SW 1271 (cell line): ENCODE measurements around the gene RAD51B.
A peak's percentile ranks its signal among the peaks of the same experiment; 100 is the strongest.
"Not testable (repeated sequence)": the region's sequence is repeated elsewhere in the genome, so short reads cannot be mapped to it uniquely, and the experiment has no call there.

Experiments
- DNase-seq, 2 experiments: peaks; one replicate each; lab custom pipeline; 2025; lab: John Stamatoyannopoulos, UW

Gene RAD51B

DNA sequence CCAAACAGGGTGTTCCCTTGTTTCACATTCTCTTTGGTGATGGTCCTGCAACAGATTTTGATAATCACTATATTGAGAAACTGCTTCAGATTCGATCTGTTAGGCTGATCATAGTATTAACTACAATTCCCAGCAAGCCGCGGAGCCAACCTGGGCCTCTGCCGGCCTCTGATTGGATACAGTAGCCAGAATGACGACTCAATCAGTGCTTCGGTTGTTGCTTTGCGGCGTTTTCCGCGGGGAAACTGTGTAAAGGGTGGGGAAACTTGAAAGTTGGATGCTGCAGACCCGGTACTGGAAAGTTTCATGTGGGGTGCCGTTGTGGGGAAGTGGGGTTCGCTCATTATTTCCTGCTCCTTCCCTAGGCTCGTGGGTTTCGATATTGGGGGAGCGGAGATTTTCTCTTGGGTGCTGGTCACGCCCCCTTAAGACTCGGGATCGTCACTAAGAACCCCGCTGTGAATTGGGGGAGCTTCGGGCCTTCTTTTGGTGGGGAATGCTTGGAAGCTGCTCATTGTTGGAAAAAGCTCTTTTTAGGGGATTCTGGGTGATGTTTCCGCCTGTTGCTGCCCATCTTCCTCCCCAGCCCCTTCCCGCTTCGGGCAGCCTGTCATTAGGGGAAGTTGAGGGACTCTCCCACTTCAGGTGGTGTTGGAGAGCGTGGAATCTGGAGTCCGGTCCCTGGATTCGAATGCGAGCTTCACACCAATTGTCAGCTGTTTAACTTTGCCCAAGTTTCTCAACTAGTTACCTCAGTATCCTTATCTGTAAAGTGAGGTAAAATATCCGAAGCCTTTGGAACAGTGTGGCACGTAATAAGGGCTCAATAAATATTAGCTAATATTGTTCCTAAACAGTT is at the start of gene RAD51B:
RAD51B (plus strand) TSS at position 217 of the 859 bp plus-strand sequence.
- peak; percentile 70 to 82 for DNase-seq

DNA sequence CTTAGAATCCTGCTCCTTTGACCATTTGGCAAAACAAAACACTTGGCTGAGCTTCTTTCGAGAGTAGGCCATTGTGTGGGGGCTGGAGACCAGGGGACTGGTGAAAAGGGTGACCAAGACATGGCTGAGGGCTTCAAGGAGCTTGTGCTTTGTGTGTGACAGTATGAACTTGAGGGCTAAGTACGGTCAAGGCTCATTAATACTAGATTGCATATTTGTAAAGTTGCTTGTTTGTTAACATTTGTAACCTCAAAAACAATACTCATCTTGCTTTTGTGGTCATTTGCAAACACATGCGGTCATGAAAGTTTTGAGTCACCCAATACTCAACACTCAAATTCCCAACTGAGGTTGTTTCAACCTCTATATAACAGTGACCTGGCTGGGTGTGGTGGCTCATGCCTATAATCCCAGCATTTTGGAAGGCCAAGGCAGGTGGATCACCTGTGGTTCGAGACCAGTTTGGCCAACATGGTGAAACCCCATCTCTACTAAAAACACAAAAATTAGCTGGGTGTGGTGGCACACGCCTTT is 45.7 kb upstream of the RAD51B start:
- no peak for DNase-seq

DNA sequence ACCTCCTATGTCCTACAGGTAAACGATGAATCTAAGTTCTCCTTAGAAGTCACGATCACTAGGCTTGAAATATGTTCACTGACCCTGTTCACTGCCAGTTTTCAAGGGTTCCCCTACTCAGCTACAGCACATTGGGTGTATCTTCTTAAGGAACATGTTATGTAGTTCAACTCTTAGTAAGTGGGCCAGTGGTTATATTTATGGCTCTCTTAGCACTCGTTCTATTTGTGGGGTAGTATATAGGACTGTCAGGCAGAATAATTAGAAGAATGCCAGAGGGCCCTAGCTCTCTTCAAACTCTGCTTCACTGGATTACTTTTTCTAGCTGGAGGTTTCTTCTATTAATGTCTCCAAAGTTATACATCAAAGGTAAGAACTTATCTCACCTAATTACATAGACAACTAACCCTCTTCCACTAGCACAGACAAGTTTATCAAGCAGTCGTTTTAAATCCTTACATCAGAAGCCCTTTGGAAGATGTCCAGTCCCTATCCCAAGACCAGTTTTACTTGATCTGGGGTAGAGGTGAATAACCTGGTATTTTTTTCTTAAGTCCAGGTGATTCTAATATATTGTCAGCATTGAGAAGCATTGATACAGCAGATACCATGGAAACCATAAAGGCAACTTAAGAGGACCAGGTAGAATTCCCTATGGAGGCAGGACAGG is 42.8 kb upstream of the RAD51B start:
- DNase-seq = no peak

DNA sequence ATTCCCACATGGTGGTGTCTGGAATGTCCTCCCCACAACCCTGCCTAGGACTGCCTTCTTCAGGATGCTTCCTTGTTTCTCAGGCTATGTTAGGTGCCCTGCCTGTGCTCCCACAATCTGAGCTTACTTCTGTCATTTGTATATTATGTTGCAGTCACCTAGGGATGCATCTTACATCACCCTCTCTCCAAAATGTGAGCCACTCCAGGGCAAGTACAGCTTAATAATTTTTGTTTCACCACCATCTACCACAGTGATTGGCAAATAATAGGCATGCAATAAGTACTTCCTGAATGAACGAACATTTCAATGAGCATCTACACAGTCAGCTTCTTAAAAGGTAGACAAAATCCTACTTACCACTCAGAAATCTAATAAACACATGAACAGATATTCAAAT is 40.8 kb upstream of the RAD51B start:
- no peak for DNase-seq

DNA sequence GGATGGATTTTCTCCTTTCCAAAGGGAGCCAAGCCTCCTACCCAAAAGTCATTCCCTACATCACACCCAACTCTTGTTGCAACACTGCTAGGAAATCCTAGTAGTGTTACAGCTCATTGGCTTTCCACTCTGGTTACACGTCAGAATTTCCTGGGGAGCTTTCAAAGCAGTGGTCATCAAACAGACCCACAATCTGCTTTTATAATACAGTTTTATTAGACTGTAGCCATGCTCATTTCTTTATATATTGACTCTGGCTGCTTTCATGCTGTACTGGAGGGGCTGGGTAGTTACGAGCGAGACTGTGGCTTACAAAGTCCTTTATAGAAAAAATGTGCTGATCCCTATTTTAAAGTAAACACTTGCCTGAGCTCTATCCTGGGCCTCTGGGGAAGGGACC is 37.5 kb upstream of the RAD51B start:
- no peak for DNase-seq

DNA sequence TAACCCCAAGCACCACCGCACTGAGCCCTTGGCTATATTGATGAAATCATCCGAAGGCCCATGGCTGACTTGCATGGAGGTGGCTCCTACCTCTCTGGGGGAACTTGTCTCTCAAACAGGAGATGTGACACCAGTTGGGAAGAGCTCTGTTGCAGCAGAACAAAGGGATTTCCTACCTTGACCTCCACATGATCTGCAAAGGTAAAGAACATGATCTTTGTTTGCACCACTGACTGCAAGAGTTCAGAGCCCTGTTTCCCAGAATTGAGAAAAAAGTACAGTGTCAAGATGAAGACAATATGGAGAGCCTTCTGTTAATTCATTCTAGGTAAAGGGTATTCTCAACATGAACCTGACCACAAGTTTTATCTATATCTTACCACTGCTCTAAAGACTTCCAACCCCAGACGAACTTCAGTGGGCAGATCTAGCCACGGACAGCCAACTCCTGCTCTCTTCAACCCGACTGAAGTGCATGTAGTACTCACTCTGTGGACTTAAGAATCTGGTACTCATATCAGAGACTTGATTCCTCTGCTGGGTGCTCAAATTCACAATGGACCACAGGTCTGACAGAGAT is 35.2 kb upstream of the RAD51B start:
- no peak for DNase-seq

DNA sequence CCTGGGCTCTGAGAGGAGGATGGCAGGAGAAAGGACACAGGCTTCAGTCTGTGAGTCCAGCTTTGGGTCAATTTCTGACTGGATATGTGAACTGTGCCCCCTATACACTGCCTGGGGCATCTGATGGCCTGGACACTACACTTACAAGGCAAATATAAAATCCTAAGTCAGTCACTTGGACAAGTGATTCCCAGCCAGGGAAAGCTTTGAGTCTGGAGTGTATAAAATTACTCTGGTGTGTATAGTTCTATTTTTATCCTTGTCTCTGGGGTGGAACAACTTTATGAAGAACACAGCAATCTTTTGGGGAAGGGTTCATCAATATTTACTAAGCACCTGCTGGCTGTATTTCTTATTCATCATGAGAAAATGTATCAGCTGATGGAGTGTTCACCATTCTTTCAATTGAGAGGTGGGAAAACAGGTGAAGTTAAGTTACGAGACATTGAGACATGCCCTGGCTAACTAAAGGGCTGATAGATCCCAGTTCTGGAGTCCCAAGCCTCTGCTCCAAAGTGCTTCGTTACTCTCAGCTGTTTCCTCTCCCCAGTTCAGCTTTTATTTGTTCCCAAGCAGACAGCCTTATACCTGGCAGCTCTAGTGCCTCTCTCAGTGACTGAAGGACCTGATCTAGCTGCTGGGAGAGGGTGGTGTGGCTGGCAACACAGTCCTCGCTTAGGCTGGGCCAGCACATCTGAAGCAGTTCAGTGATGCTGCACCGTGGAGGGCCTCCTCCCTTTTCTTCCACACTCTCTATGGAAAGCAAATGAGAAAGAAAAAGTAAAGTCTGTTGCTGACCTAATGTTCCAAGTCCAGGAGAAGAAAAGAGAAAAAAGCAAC is 34.1 kb upstream of the RAD51B start:
- DNase-seq = no peak

DNA sequence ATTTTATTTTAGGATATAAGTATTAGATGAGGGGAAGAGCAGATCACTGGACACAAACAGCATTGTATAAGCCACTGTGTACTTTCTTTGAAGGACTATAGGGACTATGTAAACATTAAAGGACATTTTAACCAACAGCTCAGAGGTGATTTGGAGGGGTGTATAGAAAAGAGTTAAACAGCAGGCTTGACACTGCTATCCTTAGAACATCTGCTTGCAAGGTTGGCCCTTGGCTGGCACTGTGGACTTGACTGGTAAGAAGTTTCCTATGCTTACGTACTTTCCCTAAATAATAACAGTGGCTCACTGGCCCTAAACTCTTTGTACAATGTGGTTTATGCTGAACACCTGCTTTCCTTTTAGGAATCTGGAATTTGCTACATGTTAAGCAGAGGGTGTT is 31.9 kb upstream of the RAD51B start:
- no peak for DNase-seq

DNA sequence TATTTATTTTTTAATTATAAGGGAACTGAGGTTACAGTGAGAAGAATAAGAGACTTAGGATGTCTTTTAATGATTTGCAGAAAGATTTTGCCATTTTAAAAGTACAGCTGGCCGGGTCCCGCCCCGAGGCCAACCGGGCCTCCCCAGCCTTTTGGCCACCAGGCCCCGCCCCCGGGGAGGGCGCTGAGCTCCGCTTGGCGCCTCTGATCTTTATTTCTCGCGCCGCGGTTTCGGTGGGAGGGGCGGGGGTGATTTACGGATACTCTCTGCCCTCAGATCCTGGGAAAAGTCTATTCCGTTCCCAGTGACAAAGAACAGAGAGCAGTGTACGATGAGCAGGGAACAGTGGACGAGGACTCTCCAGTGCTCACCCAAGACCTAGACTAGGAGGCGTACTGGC is 20.8 kb upstream of the RAD51B start:
- DNase-seq = no peak

DNA sequence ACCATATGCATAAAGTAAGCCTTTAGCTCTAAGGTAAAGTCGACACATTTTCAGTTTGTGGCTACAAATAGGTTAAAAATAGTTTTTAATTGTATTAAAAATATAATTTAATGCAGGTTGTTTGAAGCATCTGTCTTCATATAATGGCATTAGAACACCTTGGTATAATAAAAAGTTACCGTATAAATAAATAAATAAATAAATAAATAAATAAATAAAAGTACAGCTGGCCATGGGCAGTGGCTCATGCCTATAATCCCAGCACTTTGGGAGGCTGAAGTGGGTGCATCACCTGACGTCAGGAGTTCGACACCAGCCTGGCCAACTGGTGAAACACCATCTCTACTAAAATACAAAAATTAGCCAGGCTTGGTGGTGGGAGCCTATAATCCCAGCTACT is 18.8 kb upstream of the RAD51B start:
- no peak for DNase-seq

DNA sequence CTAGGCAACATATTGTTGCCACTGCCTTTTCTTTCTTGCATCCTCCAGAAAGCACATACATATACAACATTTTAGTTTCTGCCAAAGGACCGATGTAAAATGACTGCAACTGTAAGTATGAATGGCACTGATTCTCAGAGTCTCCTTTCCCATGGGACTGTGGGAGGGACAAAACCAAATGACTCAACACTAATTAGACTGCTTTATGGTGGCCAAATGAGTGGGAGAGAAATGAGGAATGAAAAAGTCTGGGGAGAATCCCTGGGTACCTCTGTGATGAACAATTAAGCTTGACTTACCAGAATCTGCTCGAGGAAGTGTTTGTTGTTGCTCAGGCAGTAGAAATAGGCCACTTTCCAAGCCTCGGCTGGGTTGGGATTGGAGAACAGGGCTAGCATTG is 13.3 kb upstream of the RAD51B start:
- no peak for DNase-seq

DNA sequence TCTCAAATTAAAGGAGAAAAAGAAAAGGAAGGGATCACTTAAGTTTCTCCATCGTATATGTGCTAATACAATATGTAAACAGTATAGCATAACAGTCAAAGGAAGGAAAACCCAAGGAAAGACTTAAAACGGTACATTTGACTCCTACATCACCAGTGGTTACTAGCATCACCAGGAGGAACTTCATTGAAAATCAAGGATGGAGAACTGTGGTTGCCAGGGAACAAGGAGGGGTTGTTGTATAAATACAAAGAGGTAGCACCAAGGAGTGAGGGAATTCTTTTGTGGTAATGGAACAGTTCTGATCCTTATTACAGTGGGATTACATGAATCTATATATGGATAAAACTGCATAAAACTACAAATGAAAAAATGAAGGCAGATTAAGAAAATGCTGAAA is 4.8 kb upstream of the RAD51B start:
- no peak for DNase-seq

DNA sequence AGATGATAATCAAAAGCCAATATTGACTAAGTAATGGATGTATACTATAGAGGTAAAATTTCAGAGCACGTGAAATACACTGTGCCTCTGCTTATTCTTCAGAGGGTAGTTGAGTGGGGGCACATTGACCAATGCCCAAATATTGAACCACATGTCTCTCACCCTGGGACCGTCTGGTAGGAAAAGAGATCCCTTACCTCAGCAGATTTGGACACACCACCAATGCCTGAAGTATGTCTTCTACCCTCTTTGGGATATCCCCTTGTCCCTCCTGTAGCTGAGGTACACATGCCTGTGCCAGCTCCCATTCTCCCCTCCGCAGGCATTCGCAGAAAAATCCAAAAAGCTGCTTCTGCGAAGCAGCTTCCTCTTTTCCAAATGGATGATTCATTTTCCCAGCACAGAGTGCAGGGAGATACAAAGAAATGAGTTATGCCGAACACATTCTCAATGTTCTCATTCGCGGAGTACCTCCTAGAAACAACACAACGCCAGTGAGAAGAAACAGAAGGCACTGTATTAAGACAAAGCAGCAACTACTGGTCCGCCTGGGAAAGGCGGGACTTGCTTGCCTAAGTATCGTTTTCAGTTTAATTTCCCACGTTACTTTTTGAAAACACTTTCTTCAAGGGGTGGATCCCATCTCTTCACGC is 3.9 kb upstream of the RAD51B start:
- peak in 1 of 2 experiments; percentile 42 for DNase-seq

DNA sequence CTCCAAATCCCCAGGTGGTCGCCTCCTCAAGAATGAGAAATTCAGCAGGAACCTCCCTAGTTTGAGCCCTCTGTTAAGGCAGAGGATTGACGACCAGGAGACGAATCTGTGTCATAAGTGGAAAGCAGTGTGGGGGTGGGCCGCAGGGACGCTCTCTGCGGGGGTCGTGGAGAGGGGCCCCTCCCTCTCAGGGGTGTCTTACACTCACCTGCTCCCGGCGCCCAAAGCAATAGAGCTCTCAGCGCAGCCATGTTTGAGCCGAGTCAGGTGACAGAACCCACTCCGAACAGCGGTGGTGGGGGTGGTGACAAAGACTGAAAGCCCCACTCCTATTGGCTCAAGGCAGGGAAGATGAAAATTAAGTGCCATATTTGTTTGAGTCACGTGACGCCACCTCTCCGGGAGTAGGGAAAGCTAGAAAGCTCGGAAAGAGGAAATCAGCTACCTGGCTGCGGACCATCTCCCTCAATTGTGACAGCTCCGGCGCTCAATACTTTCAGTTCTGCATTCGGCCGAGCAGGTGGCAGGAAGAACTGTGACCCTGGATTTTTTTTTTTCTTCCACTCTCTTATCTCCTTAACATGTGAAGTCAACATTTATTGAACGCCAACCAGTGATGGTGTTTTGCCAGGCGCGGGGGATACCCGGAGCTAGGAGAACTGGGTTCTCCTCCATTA is 3.1 kb upstream of the RAD51B start, which contains the start of gene ZFYVE26:
ZFYVE26 (minus strand) TSS at position 265 of the 677 bp plus-strand sequence. CDS start 627 bp downstream, outside the sequence.
- DNase-seq = peak; percentile 87 to 98

DNA sequence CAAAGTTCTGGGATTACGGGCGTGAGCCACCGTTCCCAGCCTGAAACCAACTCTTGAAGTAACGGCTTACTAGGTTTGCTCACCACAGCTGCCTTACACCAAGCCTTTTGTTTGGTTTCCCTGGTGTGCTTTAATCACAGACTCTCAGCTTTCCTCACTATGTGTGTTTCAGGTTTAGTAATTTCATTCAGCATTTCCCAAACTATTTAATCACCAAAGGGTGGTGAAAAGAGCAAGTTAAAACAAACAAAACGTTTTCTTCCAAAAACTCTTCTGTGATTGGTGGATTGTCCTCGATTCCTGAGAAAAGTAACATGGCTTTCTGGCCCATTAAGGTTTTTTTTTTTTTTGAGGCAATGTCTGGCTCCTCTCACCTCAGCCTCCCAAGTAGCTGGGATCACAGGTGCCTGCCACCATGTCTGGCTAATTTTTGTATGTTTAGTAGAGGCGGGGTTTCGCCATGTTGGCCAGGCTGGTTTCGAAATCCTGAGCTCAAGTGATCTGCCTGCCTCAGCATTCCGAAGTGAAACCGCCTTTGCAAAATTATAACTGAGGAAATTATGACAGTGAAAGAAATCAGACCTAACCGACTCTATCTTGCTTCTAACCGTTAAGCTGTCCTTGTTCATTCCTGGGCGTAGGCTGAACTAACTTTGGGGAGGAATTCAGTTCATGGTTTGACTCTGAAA is 1.7 kb upstream of the RAD51B start:
- no peak for DNase-seq

DNA sequence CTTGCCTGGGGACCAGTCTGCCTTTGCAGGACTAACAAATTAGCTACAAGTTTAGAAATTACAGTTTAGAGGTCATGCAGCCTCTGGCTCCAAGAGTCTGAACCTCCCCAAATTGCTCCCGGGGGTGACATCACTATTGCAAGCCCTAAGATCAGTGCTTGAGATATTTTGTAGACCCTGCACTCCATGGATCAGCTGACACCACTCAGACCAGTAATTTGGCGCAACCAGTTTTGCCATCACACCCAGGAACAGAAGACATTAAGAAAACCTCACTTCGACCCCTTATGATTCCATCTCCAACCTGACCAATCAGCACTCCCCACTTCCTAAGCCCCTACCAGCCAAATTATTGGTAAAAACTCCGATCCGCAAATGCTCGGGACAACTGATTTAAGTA is 1.1 kb upstream of the RAD51B start:
- not testable (repeated sequence) for DNase-seq

DNA sequence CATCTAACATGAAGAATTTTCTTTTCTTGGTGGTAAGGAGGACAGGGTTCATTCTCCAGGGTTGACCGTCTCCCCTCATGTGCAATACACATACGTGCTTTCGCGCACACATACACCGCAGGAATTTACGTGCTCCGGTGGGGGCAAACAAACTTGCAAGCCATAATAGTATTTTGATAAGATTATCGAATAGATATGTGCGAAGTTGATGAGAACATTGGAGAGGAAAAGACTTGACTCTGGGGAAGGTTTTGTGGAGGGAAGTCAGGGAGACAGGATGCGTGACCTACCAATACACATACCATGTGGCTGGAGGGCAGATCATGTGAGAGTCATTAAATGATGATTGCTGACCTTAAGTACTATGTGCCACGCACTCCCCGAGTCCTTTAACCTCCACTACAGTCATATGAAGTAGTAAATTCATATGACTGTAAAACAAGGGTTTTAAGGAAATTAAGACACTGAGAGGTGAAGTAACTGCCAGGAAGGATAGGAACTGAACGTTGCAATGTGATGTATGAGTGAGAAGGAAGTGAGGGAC is 921 bp downstream of the RAD51B start:
- no peak for DNase-seq

DNA sequence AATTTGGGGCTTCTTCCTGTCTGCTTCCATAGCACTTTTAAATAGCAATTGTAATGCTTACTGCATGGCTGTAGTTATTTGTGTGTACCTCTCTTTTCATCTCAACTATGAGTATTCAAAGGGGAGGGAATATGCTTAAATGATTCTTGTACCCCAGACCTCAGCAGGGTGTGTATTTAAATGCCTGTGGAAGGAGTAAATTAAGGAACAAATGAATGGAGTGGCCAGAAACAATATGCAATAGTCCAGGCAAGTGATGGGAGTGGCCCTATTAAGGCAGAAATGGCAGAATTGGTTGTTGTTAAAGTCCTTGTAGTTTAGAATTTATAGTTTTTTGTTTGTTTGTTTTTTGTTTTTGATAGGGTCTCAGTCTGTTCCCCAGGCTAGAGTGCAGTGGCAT is 1.5 kb downstream of the RAD51B start:
- DNase-seq = no peak

DNA sequence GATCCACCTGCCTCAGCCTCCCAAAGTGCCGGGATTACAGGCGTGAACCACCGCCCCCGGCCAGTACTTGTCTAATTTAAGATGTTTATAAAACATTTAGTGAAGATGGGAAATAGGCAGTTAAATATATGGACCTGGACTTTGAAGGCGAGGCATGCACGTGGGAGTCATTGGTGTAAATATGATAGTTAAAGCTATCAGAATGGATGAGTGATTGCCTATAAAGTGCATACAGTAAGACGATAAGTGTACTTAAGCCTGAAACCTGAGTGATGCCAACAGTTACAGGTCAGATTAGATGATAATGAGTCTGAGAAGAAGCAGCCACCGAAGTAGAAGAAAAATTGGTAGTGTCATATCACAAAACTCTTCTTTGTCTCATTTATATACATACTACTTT is 11.5 kb downstream of the RAD51B start:
- no peak for DNase-seq

DNA sequence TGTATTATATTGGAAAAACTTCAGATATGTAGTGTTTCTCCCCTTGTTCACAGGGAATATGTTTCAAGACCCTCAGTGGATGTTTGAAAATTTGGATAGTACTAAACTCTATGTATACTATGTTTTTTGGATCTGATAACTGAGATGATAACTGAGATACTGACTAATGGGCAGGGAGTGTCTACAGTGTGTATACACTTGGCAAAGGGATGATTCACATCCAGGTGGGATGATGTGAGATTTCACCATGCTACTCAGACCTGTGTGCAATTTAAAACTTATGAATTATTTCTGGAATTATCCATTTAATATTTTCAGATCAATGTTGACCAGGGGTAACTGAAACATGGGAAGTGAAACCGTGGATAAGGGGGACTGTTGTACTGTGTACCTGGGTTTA is 13.8 kb downstream of the RAD51B start:
- no peak for DNase-seq
